K562 (cell line): Measurements from ENCODE around the gene ULK3. TPM values are rescaled to one million over a fixed set of nuclear protein-coding genes. Genes with fewer than 3 reads are reported as not detected.

Experiments
- ATAC-seq: fragments of 200-7000 bp; cut with Tn5 transposase; 3 replicates; pipeline ENCODE4 v1.9.1; 2020; ENCODE audit warnings: moderate library complexity
- BruUV-seq: library from RNA; stranded (reverse); fragments of 400-500 nt; replicated peaks from 2 replicates; lab custom pipeline; 2021; lab: Mats Ljungman, UMichigan
- CTCF ChIA-PET: fragments of 300-600 bp; formaldehyde crosslinking; extraction: SDS; loops from one replicate; lab custom pipeline; 2021; ENCODE audit warnings: low intra/inter-chr PET ratio; lab: Yijun Ruan, JAX
- POLR2A ChIA-PET: fragments of 300-600, 350-650 bp; sonication (Branson Sonifier 250); formaldehyde crosslinking; extraction: SDS; loops from one replicate; lab custom pipeline; 2021; ENCODE audit warnings: antibody characterized with exemption, inconsistent platforms; lab: Yijun Ruan, JAX
- DNase-seq, 4 experiments: peaks; one replicate each; pipeline versions ENCODE4 v3.0.0 to v3.0.0-alpha.2; 2011 to 2018; ENCODE audit warnings: low spot score in 3 of 4, mixed read lengths in 3 of 4; ENCODE audit errors: extremely low read depth in 1 of 4
- FAIRE-seq: peaks from 2 replicates; lab custom pipeline; 2011; peaks lifted over from hg19 to GRCh38; lab: Jason Lieb, UNC
- H2AFZ ChIP-seq: 2 replicates; pipeline ENCODE4 v1.6.0; 2011; ENCODE audit warnings: low read depth, low read length, control low read depth, inconsistent platforms
- H3K27ac ChIP-seq: fragments of 200-600 bp; 3 replicates; pipeline ENCODE4 v1.8.0; 2011; ENCODE audit warnings: low read depth, mild to moderate bottlenecking, control low read depth, inconsistent platforms, low read length, moderate library complexity, mixed read lengths; ENCODE audit errors: extremely low read depth
- H3K27me3 ChIP-seq, 2 experiments: fragments of 300-600 bp in 1 of 2; 2 replicates in 1 of 2; 3 replicates in 1 of 2; pipeline versions ENCODE4 v1.6.0 to v1.8.0; 2011; ENCODE audit warnings: inconsistent platforms in 2 of 2, low read length in 2 of 2, mild to moderate bottlenecking in 1 of 2, mixed read lengths in 1 of 2, moderate library complexity in 1 of 2; ENCODE audit not compliant: control insufficient read depth in 2 of 2, insufficient read depth in 2 of 2
- H3K36me3 ChIP-seq: fragments of 300-600 bp; 3 replicates; pipeline ENCODE4 v1.8.0; 2011; ENCODE audit warnings: mild to moderate bottlenecking, low read length, inconsistent platforms; ENCODE audit not compliant: control insufficient read depth, insufficient read depth
- H3K4me1 ChIP-seq, 2 experiments: fragments of 200-600 bp in 1 of 2; replicated peaks in 1 of 2; 2 replicates in 1 of 2; 3 replicates in 1 of 2; pipeline versions ENCODE4 v1.5.1 to v1.8.0; 2011; ENCODE audit warnings: inconsistent platforms in 2 of 2, low read length in 2 of 2, mild to moderate bottlenecking in 1 of 2, mixed read lengths in 1 of 2, moderate library complexity in 1 of 2; ENCODE audit not compliant: control insufficient read depth in 2 of 2, insufficient read depth in 2 of 2
- H3K4me2 ChIP-seq: 2 replicates; pipeline ENCODE4 v1.6.1; 2011; ENCODE audit warnings: low read length, control low read depth, inconsistent platforms, mixed read lengths; ENCODE audit not compliant: insufficient read depth
- H3K4me3 ChIP-seq: fragments of 200-600 bp; sonication (generic), shearing (Covaris generic); 2 replicates; pipeline ENCODE4 v1.5.1; 2016; ENCODE audit warnings: control low read depth, inconsistent platforms
- H3K79me2 ChIP-seq: fragments of 200-600 bp; 3 replicates; pipeline ENCODE4 v1.8.0; 2011; ENCODE audit warnings: low read length, inconsistent platforms; ENCODE audit not compliant: control insufficient read depth, insufficient read depth
- H3K9ac ChIP-seq, 2 experiments: 2 replicates each; pipeline versions ENCODE4 v1.6.0 to v1.6.1; 2011; ENCODE audit warnings: low read depth in 2 of 2, low read length in 2 of 2, control low read depth in 1 of 2, inconsistent platforms in 1 of 2, mild to moderate bottlenecking in 1 of 2, mixed read lengths in 1 of 2; ENCODE audit not compliant: insufficient read depth in 1 of 2
- H3K9me1 ChIP-seq: one replicate; pipeline ENCODE4 v1.6.0; 2011; ENCODE audit warnings: inconsistent platforms, mild to moderate bottlenecking, low read length, moderate library complexity; ENCODE audit not compliant: control insufficient read depth, insufficient read depth
- H3K9me3 ChIP-seq: replicated peaks from 2 replicates; pipeline ENCODE4 v1.5.1; 2011; ENCODE audit warnings: low read depth, low read length, inconsistent platforms; ENCODE audit not compliant: control insufficient read depth, insufficient read depth
- H4K20me1 ChIP-seq: replicated peaks from 2 replicates; pipeline ENCODE4 v1.6.1; 2011; ENCODE audit warnings: low read length, inconsistent platforms, mixed read lengths; ENCODE audit not compliant: control insufficient read depth, insufficient read depth
- ASH1L ChIP-seq: fragments of 450-650 bp; IDR thresholded peaks from 2 replicates; pipeline ENCODE4 v1.6.1; 2018; ENCODE audit warnings: borderline replicate concordance, mild to moderate bottlenecking, low read depth; ENCODE audit not compliant: partially characterized antibody
- CBFB ChIP-seq: sonication (generic); formaldehyde crosslinking; IDR thresholded peaks from 2 replicates; pipeline ENCODE4 v1.4.0; 2020; ENCODE audit warnings: mild to moderate bottlenecking, missing genetic modification reagents
- DACH1 ChIP-seq: fragments of 450-650 bp; IDR thresholded peaks from 2 replicates; pipeline ENCODE4 v1.6.1; 2018; ENCODE audit not compliant: partially characterized antibody
- DLX4 ChIP-seq: fragments of 250-450 bp; sonication (Bioruptor Pico); IDR thresholded peaks from 2 replicates; pipeline ENCODE4 v1.6.1; 2021; ENCODE audit warnings: mild to moderate bottlenecking
- E2F8 ChIP-seq: fragments of 450-650 bp; IDR thresholded peaks from 2 replicates; pipeline ENCODE4 v1.7.1; 2018; ENCODE audit warnings: mild to moderate bottlenecking, low read depth; ENCODE audit not compliant: partially characterized antibody
- E4F1 ChIP-seq: fragments of 250-450 bp; sonication (Bioruptor Pico); IDR thresholded peaks from 2 replicates; pipeline ENCODE4 v1.5.0; 2021; ENCODE audit warnings: mild to moderate bottlenecking, borderline replicate concordance
- FOXK2 ChIP-seq, 2 experiments: fragments of 450-650 bp; IDR thresholded peaks in 1 of 2; conservative IDR thresholded peaks in 1 of 2; 2 replicates each; pipeline ENCODE4 v1.6.1; 2016; ENCODE audit warnings: low read depth in 2 of 2, mild to moderate bottlenecking in 1 of 2
- MXD1 ChIP-seq: fragments of 250-450 bp; sonication (Bioruptor Pico); IDR thresholded peaks from 2 replicates; pipeline ENCODE4 v1.8.0; 2021; ENCODE audit warnings: borderline replicate concordance, mild to moderate bottlenecking, moderate library complexity; ENCODE audit not compliant: poor library complexity, severe bottlenecking
- SNAPC5 ChIP-seq: fragments of 250-450 bp; sonication (Bioruptor Pico); IDR thresholded peaks from 2 replicates; pipeline ENCODE4 v1.8.0; 2021; ENCODE audit warnings: moderate library complexity, mild to moderate bottlenecking, inconsistent platforms
- ZNF263 ChIP-seq: sonication (generic); formaldehyde crosslinking; IDR thresholded peaks from 2 replicates; pipeline ENCODE4 v1.8.0; 2022; ENCODE audit warnings: mild to moderate bottlenecking, missing genetic modification reagents, borderline replicate concordance
- ZNF398 ChIP-seq: fragments of 250-450 bp; sonication (Bioruptor Pico); IDR thresholded peaks from 2 replicates; pipeline ENCODE4 v1.8.0; 2021; ENCODE audit warnings: moderate library complexity, mild to moderate bottlenecking, inconsistent platforms
- ZNF79 ChIP-seq: fragments of 250-450 bp; sonication (Bioruptor Pico); IDR thresholded peaks from 2 replicates; pipeline ENCODE4 v1.4.0; 2020; ENCODE audit warnings: low read depth, mild to moderate bottlenecking, moderate library complexity
- WGBS: fragments of 100-300 bp; shearing (Covaris generic); methylation state at CpG from one replicate; pipeline ENCODE4 v1.1.6; 2016; ENCODE audit warnings: low coverage, mixed read lengths; ENCODE audit not compliant: insufficient coverage; ENCODE audit errors: missing lambda C conversion rate; 5-methylcytosine and 5-hydroxymethylcytosine counted together
- in situ Hi-C: fragments of 300-500 bp; cut with MboI; formaldehyde crosslinking; loops from 4 replicates; pipeline ENCODE4 v1.15.0; 2018; ENCODE audit warnings: inconsistent platforms, mixed read lengths
- intact Hi-C: fragments of 100-400 bp; cut with micrococcal nuclease; formaldehyde crosslinking; loops from 2 replicates; pipeline ENCODE4 v1.14.2; 2022
- polyA plus RNA-seq, 8 experiments: library from polyadenylated mRNA; depleted of rRNA in 4 of 8; stranded (reverse) in 5 of 8; unstranded in 3 of 8; fragments of >200 nt; fragmentation: Nextera tagmentation in 2 of 8; fragmentation: Illumina TruSeq in 1 of 8; extraction: Ambion mirVana in 2 of 8; extraction: Trizol in 1 of 8; gene quantifications; 2 replicates each; pipeline versions ENCODE4 v1.2.1 to v1.2.3, GENCODE V29; 2011 to 2014; ENCODE audit warnings: inconsistent platforms in 1 of 8, missing spikeins in 1 of 8
- total RNA-seq, 7 experiments: library from RNA; depleted of rRNA in 6 of 7; stranded (reverse); fragments of >200 nt in 6 of 7; fragmentation: Illumina TruSeq in 2 of 7; extraction: Trizol in 2 of 7; gene quantifications; 2 replicates each; pipeline versions ENCODE4 v1.2.1 to v1.2.3, GENCODE V29; 2011 to 2021; ENCODE audit warnings: low replicate concordance in 1 of 7

Gene ULK3
- total and polyA plus RNA-seq, 9 of the 15 experiments (the other 6 are each of a cell fraction or from before 2014, with no cell fraction given) = 0.68 to 68.0 (median 34.9) TPM

- peaks cover 24% of the 10 kb centered on the region for H3K79me2 ChIP-seq
- H3K4me3 ChIP-seq = peak overlapping the region; percentile 72
- peak overlapping the region; percentile 99 for H2AFZ ChIP-seq
- ATAC-seq (peak; percentile 75), FAIRE-seq (peak; percentile 79), DNase-seq (peak; percentile 48 to 74 (median 60))
- peaks cover 4% of the 10 kb centered on the region for H3K9me1 ChIP-seq
- H3K4me2 ChIP-seq = peak overlapping the region; percentile 91
- ChIA-PET CTCF (no interaction called here), POLR2A (interaction anchor here (0.6 to 1.7 kb wide), 12 partner anchors 8 to 703 kb away, joined by 3 to 17 read pairs (median 4); partner anchors contain the start of gene FAM219B)
- in situ Hi-C loops (no loop called here), intact Hi-C loops (no loop called here)
- peaks cover 29% of the 10 kb centered on the region; the same call in 2 of the 3 replicates for H3K36me3 ChIP-seq
- H4K20me1 ChIP-seq = no peaks in the 10 kb centered on the region
- H3K9ac ChIP-seq = peak overlapping the region; percentile 91 to 98
- no peaks in the 10 kb centered on the region for H3K9me3 ChIP-seq
- peaks cover 26 to 33% of the 10 kb centered on the region in 2 experiments; a peak in 4 of 5 replicates for H3K4me1 ChIP-seq
- BruUV-seq = TSS peak; percentile 78
- no peaks in the 10 kb centered on the region for H3K27me3 ChIP-seq
- peak overlapping the region; percentile 76 for H3K27ac ChIP-seq
- WGBS = 13% methylated on average over 8 of the region's 8 CpGs
- TF ChIP-seq ZNF263 (CRISPR knock-in tag) (no peak), DACH1 (no peak), ZNF398 (CRISPR knock-in tag) (no peak), MXD1 (no peak), ZNF79 (CRISPR knock-in tag) (no peak), DLX4 (no peak), SNAPC5 (no peak), E2F8 (peak; percentile 51), ASH1L (no peak), CBFB (CRISPR knock-in tag) (no peak), E4F1 (CRISPR knock-in tag) (no peak), FOXK2 (conservative IDR thresholded peaks at IDR 0.05 in 1 of 2, IDR thresholded peaks at IDR 0.05 in 1 of 2; ENCODE audit: low read depth in 2 of 2) (peak in 1 of 2 experiments; percentile 9; a peak in 1 of 4 replicates)
Observed at GRCh38 chr15:74889390-74889882, 46.5 kb upstream of the ULK3 start.
